Right forelimb (tissue), 1 donor: Measurements from ENCODE around the gene CTLA4.
"Not testable (repeated sequence)": the region's sequence is repeated elsewhere in the genome, so short reads cannot be mapped to it uniquely, and the experiment has no call there.

Experiments
- DNase-seq: peaks from one replicate; pipeline ENCODE4 v3.0.0-alpha.2; 2018

CTLA4 gene

DNA sequence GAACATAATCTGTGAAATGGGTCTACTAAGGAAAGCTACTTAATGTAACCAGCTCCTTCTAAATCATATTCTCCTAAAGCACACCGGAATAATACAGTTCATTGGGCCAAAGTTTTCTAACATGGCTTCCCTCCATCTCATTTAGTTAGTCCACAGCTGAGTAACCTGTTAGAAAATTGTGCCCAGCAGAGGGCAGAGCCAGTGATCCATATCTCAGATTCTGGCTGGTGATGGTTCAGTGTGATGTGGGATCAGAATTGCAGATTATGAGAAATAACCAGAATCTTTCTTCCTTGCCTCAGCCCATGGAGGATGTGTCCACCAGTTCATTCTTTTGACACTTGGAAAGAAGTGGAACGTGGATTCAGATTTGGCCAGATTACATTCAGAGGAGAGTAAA, 9.4 kb upstream of the CTLA4 start:
- DNase-seq, result no peak

DNA sequence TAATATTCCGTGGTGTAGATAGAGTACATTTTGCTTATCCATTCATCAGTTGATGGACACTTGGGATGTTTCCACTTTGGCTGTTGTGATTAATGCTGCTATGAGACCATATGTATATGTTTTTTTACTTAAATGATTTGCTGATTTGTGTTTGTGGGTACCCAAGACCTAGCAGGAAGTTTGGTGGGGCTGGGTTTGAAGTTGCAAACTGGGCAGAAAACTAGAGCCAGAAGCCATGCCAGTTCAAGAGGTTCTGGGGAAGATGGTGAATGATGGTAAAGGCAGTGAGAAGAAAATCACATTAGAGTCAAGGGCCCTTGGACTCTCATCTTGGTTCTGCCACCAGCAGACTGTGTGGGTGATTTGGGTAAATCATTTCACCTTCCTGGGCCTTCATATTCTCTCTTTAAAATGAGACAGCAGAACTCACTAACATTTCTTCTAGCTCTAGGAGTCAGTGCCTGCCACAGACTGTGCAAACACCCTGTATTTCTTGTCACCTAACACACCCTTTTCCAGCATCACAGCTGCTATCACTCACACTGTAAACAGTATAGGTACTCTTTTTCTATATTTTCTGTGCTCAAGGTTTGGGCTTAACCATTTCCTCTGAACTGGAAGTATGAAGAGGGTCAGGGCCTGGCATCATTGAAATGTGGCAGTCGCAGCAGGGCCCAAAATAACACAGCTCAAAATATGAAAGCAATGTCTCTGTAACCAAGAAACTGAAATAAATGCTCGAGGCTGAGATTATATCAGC, 8.4 kb upstream of the CTLA4 start:
- DNase-seq, result no peak

DNA sequence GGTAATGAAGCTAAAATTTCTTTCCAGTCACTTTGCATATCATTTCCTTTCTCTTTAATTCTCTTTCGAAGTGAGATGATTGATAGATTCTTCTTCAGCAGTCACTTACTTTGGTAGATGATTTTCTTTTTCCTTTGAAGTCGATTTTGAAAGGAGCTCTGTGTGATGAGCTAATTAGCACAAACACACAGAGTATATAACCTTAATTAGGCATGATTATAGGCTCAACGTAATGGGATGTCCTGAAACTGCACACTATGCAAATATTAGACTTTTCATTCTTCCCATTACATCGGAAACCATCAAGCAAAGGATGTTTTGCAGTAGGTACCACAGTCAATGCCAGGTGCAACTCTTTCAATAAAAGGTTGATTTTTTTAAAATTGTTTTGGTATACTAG, 6.4 kb upstream of the CTLA4 start:
- no peak for DNase-seq

DNA sequence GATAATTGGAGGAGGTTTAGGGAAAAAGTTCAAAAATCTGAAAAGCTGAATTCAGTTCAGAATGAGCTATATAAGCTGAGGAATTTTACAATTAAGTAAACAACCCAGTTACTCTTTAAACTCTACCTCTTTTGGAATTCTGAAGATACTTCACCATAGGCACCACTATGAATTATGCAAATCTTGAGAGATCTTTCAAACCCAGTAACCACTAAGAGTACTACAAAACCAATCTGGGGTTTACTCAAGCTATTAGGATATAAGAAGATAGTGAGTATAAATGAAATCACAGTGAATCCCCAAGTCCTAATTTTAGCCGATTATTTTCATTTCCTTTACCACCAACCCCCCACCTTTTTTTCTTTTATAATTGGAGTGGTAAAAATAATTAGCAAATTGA, 6.0 kb upstream of the CTLA4 start:
- no peak for DNase-seq

DNA sequence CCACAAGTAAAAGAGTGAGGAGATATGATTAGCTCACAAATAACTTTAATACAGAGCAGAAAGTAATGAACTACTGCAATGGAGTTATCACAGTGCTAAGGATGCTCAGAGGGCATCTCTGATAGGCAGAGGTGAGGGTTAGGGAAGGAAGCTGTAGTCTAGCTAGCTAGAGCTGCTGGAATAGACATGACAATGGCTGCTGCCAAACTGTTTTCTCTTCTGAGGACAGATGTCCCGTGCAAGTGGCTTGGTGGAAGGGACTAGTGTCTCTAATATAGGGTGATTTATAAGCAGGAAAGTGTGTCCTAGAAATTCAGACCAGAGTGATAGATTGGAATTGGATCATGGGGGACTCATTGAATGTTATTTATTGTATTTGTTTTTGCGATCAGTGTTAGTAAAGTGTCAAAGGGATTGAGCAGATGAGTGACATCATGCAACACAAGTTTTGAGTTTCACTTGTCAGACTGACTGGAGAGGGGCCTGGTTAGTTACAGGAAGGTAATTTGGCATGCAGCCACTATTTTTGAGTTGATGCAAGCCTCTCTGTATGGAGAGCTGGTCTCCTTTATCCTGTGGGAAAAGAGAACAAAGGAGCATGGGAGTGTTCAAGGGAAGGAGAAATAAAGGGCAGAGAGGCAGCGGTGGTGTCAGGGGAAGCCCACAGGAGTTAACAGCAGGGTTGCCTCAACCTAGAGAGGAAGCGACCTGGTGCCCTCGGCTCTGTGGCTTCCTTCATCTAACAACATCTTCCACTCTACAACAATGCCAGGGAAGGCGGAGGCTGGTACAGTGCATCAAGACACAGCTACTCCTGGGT, 1.9 kb downstream of the CTLA4 start:
- no peak for DNase-seq

DNA sequence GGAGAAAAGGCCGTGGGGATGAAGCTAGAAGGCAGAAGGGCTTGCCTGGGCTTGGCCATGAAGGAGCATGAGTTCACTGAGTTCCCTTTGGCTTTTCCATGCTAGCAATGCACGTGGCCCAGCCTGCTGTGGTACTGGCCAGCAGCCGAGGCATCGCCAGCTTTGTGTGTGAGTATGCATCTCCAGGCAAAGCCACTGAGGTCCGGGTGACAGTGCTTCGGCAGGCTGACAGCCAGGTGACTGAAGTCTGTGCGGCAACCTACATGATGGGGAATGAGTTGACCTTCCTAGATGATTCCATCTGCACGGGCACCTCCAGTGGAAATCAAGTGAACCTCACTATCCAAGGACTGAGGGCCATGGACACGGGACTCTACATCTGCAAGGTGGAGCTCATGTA, 2.9 kb downstream of the CTLA4 start:
- DNase-seq, result no peak

DNA sequence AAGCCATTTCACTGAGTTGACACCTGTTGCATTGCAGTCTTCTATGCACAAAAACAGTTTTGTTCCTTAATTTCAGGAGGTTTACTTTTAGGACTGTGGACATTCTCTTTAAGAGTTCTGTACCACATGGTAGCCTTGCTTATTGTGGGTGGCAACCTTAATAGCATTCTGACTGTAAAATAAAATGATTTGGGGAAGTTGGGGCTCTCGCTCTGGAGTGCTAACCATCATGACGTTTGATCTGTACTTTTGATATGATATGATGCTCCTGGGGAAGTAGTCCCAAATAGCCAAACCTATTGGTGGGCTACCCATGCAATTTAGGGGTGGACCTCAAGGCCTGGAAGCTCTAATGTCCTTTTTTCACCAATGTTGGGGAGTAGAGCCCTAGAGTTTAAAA, 3.4 kb downstream of the CTLA4 start:
- DNase-seq, result no peak

DNA sequence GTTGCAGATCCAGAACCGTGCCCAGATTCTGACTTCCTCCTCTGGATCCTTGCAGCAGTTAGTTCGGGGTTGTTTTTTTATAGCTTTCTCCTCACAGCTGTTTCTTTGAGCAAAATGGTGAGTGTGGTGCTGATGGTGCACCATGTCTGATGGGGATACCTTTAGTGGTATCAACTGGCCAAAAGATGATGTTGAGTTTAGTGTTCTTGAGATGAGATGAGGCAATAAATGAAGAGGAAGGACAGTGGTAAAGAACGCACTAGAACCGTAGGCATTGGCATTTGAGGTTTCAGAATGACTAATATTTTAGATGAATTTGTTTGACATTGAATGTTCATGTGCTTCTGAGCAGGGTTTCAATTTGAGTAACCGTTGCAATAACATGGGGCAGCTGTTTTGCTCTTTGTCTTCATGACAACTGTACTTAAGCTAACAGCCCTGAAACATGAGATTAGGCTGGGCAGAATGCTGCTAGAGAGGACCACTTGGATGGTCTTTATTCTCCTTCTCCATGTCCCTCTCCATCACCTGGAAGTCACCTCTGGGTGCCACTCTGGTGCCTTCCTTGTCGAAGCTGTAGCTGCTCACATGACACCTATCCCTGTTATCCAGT, 3.9 kb downstream of the CTLA4 start:
- no peak for DNase-seq

DNA sequence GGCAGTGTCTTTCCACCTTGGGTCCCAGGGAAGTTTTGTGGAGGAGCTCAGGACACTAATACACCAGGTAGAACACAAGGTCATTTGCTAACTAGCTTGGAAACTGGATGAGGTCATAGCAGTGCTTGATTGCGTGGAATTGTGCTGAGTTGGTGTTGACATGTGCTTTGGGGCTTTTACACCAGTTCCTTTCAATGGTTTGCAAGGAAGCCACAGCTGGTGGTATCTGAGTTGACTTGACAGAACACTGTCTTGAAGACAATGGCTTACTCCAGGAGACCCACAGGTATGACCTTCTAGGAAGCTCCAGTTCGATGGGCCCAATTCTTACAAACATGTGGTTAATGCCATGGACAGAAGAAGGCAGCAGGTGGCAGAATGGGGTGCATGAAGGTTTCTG, 5.9 kb downstream of the CTLA4 start:
- DNase-seq, result no peak

DNA sequence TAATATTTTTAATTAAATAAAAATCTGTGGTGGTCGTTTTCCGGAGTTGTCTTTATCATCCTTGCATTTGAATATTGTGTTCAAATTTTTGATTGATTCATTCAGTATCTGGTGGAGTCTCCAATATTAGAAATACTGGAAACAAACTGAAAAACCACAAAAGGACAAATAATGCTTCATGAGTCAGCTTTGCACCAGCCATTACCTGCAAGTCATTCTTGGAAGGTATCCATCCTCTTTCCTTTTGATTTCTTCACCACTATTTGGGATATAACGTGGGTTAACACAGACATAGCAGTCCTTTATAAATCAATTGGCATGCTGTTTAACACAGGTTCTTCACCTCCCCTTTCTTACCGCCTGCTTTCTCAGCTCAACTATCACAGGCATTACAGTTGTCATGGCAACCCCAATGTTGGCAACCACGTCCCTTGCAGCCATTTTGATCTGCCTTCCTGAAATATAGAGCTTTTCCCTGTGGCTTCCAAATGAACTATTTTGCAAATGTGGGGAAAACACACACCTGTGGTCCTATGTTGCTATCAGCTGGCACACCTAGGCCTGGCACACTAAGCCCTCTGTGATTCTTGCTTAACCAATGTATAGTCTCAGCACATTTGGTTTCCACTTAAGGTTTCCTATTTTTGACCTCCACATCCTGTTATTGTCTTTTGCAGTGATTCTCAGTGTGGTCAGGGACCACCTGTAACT, 6.5 kb downstream of the CTLA4 start:
- no peak for DNase-seq

DNA sequence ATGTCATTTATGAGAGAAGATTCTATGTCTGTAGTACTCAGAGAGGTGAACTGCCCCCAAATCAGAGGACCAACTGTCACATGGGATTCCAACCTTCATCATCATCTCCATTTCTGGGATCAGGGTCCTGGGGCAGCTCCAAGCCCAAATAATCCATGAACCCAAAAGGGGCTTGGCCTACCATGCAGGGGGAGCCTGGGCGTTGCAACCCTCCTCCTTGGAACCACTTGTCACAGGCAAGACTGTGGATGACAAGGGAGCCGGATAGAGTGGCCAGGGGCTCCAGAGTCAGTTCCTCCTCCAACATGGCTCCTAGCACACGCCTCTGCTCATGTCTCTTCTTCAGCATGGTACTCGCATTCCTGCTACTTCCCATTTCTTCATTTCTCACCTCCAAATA, 7.9 kb downstream of the CTLA4 start:
- no peak for DNase-seq

DNA sequence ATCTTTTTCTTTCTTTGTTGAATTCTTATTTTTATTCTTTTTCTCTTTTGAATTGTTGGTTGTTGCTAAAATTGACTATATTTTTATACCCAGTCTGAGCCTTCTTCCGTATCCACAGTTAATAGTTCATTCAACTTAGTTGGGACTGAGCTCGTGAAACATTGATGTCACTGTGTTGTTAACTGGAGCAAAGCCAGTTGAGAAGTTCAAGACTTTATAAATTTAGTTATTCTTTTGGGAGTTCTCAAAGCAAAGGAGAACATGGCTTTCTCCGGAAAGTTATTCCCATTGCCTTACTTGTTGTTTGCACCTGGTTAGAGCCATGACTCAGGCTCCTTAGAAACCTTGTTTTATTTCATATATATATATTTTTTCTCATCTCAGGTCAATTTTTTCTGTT, 8.8 kb downstream of the CTLA4 start:
- no peak for DNase-seq

DNA sequence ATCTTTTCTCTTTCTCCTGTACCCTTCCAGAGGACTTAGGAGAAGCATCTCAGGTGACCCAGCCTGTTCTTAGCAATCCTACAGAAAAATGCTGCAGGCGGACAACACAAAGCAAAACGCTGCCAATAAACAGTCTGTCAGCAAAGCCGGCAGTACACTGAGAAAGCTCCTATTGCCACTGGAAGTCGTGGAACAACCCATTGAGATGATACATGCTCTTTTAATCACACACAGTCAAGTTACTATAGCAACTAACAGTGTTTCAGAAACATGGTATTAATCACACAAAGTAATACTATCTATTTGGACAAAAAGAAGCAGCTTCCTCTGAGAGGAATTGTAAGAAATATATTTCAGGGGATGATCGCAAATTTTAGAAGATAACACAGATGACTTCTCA, 10.5 kb downstream of the CTLA4 start:
- DNase-seq, result no peak

DNA sequence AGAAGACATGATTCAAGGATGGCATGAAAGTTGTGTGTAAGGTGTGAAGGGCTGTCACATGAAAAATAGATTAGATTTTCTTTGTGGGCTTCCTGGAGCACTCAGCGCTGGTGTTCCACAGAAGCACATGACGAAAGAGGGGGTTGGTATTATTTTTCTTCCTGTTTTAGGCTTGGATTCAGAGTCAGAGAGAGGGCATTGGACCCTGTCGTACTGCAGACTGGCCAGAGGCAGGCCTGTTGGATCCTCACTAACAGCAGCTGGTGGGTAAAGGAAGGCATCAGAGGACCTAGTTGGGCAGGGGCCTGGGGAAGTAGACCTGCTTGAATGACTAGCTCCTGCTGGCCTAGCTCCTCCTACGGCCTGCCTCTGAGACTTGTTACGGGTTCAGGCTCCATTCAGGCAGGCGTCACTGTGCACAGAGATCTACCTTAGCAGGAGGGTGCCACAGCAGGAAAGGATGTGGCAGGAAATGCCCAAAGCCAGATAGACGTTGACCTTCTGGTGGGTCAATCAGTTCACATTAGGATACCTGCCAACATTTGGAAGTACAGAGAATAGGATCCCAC, 13.1 kb downstream of the CTLA4 start:
- no peak for DNase-seq

DNA sequence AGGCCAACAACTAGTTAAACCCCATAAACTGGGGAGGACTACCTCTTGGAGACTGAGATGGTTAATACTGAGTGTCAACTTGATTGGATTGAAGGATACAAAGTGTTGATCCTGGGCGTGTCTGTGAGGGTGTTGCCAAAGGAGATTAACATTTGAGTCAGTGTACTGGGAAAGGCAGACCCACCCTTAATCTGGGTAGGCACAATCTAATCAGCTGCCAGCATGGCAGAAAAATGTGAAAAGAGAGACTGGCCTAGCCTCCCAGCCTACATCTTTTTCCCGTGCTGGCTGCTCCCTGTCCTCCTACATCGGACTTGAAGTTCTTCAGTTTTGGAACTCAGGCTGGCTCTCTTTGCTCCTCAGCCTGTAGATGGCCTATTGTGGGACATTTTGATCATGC, 13.6 kb downstream of the CTLA4 start:
- not testable (repeated sequence) for DNase-seq

DNA sequence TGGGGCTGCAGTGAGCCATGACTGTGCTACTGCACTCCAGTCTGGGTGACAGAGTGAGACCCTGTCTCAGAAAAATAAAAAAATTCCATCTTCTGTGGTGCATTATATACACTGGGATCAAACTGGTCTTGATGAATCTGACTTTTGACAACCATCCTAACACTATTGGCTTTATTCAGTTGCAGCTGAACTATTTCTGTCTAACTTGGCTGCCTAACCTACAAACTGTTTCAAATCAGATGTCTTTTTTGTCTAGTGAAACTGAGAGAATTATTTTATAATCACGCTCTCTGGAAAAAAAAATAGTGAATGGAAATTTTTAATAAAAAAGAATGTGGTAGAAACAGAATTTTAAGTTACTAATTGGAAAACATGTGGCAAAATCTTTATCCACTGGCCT, 15.0 kb downstream of the CTLA4 start:
- no peak for DNase-seq

DNA sequence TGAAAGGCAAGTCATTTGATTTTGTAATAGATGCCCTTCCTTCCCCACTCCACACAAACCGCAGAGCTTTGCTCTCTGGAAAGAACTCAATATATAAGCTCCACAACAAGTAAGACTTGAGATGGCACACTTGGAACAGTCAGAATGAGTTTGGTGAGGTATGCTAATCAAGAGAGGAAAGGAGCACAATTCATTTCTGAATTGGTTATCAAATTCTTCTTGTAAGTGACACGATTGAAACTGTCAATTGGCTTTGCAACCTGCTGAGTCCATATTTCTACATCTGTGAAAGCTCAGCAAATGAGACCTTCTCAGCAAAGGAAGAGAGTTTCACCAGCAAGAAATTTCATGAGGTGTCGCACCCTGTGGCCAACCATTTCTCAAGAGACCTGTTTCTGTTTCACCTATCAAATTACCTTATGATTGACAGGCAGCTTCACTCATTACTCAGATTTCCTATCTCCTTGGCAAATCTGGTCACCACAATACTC, 19.1 kb downstream of the CTLA4 start:
- DNase-seq, result no peak

DNA sequence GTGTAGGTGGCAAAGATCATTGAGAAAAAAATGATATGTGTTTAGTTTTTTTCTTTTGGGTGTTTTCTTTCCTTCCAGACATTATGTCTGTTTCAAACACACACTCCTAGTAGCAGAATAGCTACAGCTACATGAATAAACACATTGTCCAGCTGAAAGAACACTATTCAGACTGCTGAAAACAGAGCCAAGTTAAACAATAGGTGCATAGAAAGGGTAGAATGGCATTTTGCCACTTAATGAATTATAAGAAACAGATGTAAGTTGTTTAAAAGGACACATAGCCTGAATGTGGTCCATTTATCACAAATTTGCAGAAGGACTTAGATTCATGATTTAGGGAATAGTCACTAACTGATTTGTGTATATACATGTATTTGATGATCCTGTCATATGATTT, 20.1 kb downstream of the CTLA4 start:
- no peak for DNase-seq

DNA sequence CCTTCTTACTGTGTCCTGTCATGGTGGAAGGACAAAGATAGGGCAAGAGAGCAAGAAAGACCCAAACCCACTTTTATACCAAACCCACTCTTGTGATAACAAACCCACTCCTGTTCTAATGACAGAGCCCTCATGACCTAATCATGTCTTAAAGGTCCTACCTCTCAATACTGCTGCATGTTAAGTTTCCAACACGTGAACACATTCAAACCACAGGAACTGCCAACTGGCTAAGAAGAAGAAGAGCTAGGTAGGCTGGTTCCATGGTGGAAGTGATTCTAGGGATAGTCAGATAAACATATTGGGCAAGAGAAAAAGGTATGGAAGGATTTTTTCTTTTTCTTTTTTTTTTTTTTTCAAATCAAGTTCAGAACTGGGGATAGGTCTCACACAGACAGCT, 22.0 kb downstream of the CTLA4 start:
- no peak for DNase-seq

DNA sequence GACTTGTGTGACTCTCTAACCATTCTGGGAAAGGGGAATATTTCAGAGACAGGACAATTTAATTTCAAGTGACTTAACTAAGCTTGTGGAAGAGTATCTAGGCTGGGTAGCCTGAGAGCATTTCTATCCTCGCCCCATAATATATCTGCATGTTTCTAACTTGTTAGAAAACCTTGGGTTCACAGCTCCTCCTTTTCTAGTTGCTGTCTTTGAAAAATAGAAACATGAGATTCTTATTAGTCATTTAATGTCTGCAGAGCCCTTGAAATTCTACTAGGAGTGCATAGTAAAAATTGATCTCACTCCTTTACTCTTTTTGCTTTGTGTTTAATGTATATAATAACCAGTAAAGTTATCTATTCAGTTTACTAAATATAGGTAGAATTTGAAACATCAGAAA, 22.4 kb downstream of the CTLA4 start:
- no peak for DNase-seq

DNA sequence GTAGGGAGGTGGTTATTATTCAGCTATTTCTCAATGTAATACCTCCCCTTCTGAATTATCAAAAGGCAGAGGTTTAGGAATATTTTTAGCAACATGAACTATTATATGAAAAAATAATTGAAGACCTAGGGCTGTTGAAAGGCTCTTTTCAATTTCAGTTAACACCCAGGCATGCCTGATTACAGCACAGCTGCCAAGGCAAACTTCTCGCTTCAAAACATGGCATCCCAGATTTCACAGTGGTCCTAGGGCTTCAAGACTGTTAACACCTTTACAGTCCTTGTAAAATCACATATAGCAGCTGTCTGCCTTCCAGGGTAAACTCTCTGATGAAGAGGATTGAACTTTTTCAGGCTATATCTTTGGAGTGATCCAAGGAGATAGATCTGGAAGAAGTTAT, 23.2 kb downstream of the CTLA4 start:
- no peak for DNase-seq

DNA sequence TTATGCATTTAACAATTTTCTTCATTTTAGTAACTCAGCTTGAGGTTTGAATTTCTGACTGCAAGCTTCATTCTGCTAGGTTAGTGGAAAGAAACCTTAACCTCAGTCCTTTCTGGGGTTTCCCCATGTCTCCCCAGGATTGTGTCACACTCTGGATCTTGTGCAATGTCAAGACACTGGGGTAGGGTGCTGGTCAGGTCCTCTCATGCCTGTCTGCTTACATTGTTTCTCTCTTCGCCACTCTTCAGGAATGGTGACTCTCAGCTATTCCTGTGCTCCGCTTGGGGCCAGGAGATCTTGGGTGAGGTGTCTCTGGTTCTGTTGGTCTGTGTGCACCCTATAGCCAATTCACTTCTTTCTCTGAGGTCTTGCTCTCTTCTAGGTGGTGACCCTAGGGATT, 23.9 kb downstream of the CTLA4 start:
- no peak for DNase-seq

DNA sequence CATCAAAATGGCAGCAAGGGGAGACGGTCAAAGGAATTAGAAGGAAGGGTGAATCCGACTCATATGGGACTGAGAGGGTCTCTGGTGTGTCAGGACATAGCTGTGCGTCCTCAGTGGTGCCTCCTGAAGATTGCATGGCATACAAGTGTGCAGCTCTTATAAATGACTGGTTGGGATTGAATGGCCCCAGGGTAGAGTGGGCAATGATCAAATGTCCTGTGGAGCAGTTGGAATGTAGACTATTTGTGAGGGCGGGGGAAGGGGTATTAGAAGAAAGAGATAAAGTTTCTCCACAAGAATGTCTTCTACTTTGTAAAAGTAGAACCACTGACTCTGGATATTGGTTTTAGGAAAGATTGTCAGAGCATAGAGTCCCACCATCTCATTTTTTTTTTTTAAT, 24.6 kb downstream of the CTLA4 start:
- DNase-seq, result no peak
